Mesodermal cell (in vitro differentiated cells): ENCODE results near the gene TMEM132E.

Experiments
- H3K27ac ChIP-seq: 2 replicates; pipeline ENCODE4 v1.7.0; 2013; ENCODE audit warnings: mild to moderate bottlenecking, low read depth, low read length, moderate library complexity; ENCODE audit not compliant: severe bottlenecking
- H3K36me3 ChIP-seq: 2 replicates; pipeline ENCODE4 v1.7.1; 2013; ENCODE audit warnings: mild to moderate bottlenecking, low read length, moderate library complexity; ENCODE audit not compliant: control insufficient read depth, insufficient read depth
- H3K4me1 ChIP-seq: one replicate; pipeline ENCODE4 v1.7.1; 2013; ENCODE audit warnings: mild to moderate bottlenecking, low read length; ENCODE audit not compliant: insufficient read depth, control insufficient read depth, poor library complexity, severe bottlenecking
- H3K4me3 ChIP-seq: 2 replicates; pipeline ENCODE4 v1.7.0; 2013; ENCODE audit warnings: low read length, control low read depth, mild to moderate bottlenecking; ENCODE audit not compliant: insufficient read depth, poor library complexity, severe bottlenecking; ENCODE audit errors: extremely low read depth
- H3K9me3 ChIP-seq: 2 replicates; pipeline ENCODE4 v1.7.1; 2013; ENCODE audit warnings: mild to moderate bottlenecking, low read length, moderate library complexity; ENCODE audit not compliant: control insufficient read depth
- WGBS, 2 experiments: methylation state at CpG; one replicate each; pipeline ENCODE4 v1.1.5; 2013; ENCODE audit warnings: missing lambda C conversion rate in 2 of 2; ENCODE audit not compliant: insufficient coverage in 2 of 2; 5-methylcytosine and 5-hydroxymethylcytosine counted together

TMEM132E gene

DNA sequence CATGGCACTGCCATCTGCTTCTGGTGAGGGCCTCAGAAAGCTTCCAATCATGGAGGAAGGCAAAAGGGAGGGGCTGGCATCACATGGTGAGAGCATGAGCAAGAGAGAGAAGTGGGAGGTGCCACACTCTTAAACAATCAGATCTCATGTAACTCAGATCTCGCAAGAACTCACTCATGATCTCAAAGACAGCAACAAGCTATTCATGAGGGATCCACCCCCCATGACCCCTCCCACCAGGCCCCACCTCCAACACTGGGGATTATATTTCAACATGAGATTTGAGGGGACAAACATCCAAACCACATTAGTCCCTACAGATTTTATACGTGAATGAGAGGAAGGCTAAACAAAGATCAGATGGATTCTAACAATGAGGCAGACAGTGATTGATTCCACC lies 8.9 kb upstream of the TMEM132E start:
- H3K4me1 ChIP-seq = peaks cover 9% of the 10 kb centered on the region
- no peaks in the 10 kb centered on the region for H3K36me3 ChIP-seq
- no peaks in the 10 kb centered on the region for H3K9me3 ChIP-seq
- H3K4me3 ChIP-seq = no peak overlapping the region
- H3K27ac ChIP-seq = no peak overlapping the region
- WGBS, 2 experiments = 50% methylated on average over 1 of the region's 2 CpGs; no CpG with 5 or more reads in 1 of the 2 experiments

DNA sequence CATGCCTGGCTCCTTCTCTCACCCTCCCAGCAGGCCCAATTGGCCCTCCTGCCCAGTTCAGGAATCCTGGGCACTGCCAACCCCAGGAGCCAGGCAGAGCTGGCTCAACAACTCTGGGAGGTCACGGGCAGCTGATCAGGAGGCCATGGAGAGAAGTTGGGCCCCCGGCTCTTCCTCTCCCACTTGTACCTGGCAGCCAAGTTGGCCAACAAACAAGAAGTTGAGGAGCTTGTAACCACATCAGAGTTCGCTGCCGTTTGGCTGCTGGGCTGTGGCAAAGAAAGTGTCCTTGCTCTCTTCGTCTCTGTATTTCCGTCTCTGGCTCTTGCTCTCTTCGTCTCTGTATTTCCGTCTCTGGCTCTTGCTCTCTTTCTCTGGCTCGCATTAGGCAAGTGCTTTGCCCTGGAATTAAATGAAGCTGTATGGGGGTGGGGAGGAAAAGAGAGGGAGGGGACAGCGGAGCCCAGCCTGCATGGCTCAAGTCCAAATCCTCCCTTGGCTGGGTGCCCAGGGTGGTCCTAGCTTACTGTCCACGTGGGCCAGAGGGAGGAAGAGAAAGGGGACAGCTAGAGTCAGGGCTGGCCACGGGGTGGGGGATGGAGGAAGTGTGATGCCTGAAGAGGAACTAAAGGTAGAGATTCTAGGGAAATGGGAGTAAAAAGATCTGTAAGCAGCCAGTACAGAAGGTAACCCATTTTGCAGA lies 7.8 kb upstream of the TMEM132E start:
- H3K27ac ChIP-seq = no peak overlapping the region
- no peaks in the 10 kb centered on the region for H3K9me3 ChIP-seq
- H3K36me3 ChIP-seq = no peaks in the 10 kb centered on the region
- H3K4me3 ChIP-seq = no peak overlapping the region
- H3K4me1 ChIP-seq = peaks cover 9% of the 10 kb centered on the region
- 76 to 81% methylated on average over 10 to 11 of the region's 12 CpGs for WGBS, 2 experiments

DNA sequence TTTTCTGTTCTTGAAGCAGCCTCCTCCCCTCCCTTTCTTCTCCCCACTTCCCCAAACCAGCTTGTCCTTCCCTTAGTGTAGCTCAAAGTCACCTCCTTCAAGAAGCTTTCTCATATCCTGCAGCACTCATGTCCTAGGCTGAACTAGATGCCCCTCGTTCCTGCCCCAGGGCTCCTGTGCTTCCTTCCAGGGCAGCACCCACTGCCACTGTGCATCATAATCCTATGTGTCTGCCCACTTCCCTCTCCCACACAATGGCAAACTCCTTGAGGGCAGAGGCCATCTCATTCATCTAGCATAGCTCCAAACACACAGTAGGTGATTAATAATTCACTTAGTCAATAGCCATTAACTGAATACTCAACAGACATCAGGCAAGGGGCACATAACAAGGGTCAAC lies 6.9 kb upstream of the TMEM132E start:
- Histone ChIP-seq H3K36me3 (no peaks in the 10 kb centered on the region), H3K27ac (no peak overlapping the region), H3K4me3 (no peak overlapping the region), H3K9me3 (no peaks in the 10 kb centered on the region), H3K4me1 (peaks cover 9% of the 10 kb centered on the region)
- 80 to 100% methylated on average over 1 of the region's 1 CpG for WGBS, 2 experiments

DNA sequence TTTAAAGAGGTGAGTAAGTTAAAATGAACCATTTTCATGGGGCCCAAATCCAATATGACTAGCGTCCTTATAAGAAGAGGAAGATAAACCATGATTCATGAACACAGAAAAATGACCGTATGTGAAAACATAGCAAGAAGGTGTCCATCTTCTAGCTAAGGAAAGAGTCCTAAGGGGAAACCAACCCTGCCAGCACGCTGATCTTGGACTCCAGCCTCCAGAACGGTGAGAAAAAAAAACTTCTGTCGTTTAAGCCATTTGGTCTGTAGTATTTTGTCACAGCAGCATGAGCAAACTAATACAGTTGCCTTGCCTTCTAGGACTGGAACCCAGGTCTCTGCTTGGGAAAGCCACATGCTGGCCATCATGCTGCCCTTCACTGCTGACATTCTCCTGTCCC lies 4.2 kb upstream of the TMEM132E start:
- Histone ChIP-seq H3K36me3 (no peaks in the 10 kb centered on the region), H3K9me3 (no peaks in the 10 kb centered on the region), H3K4me1 (peaks cover 14% of the 10 kb centered on the region), H3K27ac (no peak overlapping the region), H3K4me3 (no peak overlapping the region)
- WGBS, 2 experiments = 85 to 90% methylated on average over 5 of the region's 5 CpGs

DNA sequence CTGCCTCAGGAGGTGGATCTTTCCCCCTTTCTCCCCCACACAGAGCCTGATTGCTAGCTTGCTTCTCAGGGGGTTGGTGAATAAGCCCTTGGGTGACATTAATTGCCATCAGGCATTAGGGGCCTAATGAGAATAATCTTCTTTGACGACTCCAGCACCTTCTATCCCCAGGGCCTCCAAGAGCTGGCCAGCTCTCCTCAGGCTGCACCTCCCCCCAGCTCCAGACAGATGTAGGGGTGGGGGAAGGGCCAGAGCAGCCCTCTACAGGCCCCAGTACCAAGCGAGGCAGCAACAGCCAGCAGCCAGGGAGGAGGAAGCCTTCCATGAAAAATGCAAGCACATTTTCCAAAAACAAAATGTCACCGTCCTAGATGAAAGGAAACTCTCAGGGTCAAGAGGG lies 1.4 kb upstream of the TMEM132E start:
- Histone ChIP-seq H3K4me1 (peaks cover 29% of the 10 kb centered on the region), H3K36me3 (no peaks in the 10 kb centered on the region), H3K4me3 (no peak overlapping the region), H3K27ac (no peak overlapping the region), H3K9me3 (no peaks in the 10 kb centered on the region)
- 0 to 14% methylated on average over 1 of the region's 3 CpGs for WGBS, 2 experiments

DNA sequence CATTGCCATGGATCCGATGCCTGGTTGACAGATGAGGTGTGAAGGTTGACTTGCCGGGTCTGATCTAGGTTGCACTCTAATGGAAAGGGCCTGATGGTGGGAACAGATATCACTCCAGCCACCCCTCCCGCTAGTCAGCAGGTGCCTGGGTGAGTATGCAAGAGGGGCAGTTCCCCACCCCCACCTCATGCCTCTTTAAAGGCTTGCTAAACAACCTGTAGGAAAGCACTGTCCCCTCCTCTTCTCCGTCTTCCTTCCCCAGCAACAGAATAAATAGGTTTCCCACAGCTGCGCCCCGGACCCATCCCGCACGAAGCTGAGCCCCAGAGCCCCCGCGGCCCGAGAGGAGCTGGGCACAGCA lies 746 bp upstream of the TMEM132E start:
- Histone ChIP-seq H3K27ac (no peak overlapping the region), H3K4me3 (no peak overlapping the region), H3K9me3 (no peaks in the 10 kb centered on the region), H3K36me3 (no peaks in the 10 kb centered on the region), H3K4me1 (peaks cover 29% of the 10 kb centered on the region)
- WGBS, 2 experiments = 5 to 6% methylated on average over 3 to 9 of the region's 11 CpGs

DNA sequence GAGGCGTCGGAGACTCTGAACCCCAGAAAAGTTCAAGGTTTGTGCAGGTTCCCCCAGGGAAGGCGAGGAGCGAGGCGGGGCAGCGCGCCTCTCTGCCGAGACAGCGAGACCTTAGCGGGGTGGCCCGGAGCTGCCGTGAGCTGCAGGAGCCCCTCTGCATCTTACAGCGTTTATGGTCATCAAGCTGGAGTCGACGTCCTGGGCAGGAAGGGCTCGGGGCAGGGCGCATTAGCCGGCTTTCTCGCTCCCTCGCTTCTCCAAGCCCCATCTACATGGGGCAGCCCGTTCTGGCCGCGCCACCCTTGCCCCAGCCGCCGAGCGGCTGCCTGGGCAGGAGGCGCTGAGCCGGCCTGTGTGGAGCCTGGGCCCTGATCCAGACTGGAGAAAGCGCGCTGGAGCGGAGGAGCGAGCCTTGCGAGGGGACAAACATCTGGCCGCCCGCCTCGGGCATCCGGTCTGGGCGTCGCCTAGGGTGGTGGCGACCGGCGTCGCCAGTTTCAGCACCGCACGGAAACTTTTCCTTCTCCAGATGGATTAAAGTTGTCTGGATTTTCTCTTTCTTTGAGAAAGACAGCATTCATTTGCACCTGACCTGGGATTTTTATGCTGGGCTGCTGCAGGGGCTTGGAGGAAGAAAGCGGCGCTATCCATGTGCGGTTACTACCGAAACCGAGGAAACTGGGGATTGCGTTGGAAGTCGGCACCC lies 750 bp downstream of the TMEM132E start:
- Histone ChIP-seq H3K27ac (no peak overlapping the region), H3K4me3 (peak overlapping the region; percentile 33), H3K4me1 (peaks cover 29% of the 10 kb centered on the region), H3K36me3 (no peaks in the 10 kb centered on the region), H3K9me3 (no peaks in the 10 kb centered on the region)
- 1% methylated on average over 46 of the region's 52 CpGs for WGBS, 2 experiments

DNA sequence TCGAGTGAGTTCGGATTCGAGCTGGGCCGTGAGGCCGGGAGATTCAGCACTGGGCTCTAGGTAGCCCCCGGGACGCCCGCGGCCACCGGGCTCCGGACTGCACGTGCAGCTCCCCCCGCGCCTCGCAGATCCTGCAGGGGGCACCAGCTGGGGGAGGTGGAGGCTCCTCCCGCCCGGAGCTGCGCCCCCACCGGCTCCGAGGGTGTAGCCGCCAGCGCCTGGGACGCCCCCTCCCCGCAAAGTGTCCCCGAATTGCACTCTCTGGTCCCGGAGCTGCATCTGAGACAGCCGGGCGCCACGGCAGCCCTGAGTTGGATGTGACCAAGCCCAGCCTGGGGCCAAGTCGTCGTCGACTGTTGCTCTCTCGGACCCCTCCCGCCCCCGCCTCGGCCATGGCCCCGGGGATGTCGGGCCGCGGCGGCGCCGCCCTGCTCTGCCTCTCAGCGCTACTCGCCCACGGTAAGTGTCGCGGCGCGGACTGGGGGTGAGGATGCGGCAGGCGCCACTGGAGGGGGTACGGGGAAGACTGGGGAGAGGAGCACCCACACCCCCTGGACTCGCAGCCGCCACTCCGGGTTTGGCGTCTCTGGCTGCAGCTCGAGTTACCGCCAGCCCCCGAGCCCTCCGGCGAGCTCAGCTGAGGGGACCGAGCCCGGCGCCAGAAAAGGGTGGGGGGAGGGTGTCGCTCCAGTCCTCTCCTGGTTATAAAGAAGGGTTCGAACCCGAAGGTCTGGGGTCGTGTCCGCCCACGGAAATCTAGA lies 1.5 kb downstream of the TMEM132E start:
- no peak overlapping the region for H3K27ac ChIP-seq
- H3K4me1 ChIP-seq = peaks cover 29% of the 10 kb centered on the region
- 1% methylated on average over 59 to 66 of the region's 71 CpGs for WGBS, 2 experiments
- no peaks in the 10 kb centered on the region for H3K9me3 ChIP-seq
- no peaks in the 10 kb centered on the region for H3K36me3 ChIP-seq
- peak overlapping the region; percentile 33 for H3K4me3 ChIP-seq

DNA sequence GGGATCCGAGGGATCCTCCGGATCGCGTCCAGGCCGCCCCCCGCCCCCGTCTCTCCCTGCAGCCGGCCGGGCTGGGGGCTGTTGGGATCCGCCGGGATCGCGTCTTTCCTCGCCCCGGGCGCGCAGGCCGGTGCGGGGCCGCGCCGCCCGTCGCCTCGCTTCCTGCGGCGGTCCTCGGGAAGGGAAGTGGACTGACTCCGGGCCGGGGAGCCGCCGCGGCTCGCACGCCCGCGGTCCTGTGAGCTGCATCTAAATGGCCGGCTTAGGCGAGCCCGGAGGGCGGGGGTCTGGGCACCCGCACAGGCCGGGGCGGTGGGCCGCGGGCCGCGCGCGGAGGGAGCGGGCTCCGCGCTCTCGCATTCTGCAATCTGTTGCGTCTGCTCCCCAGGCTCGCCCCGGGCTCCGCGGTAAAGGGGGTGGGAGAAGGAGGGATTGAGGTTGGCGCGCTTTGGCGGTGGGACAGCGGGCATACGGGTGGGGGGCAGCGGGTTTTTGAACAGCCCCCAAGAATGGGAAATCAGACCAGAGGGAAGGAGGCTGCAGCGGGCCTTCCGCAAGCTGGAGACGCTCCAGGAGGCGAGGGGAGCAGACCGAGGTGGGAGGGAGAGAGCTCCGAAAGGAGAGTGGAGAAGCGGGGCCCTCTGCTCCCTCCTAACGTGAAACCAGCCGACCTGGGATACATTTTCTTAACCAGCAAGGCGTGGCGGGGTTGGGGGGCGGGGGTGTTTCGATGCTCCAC lies 2.2 kb downstream of the TMEM132E start:
- no peak overlapping the region for H3K27ac ChIP-seq
- peaks cover 29% of the 10 kb centered on the region for H3K4me1 ChIP-seq
- 0 to 1% methylated on average over 46 to 47 of the region's 78 CpGs for WGBS, 2 experiments
- no peaks in the 10 kb centered on the region for H3K36me3 ChIP-seq
- H3K4me3 ChIP-seq = peak overlapping the region; percentile 33
- H3K9me3 ChIP-seq = no peaks in the 10 kb centered on the region

DNA sequence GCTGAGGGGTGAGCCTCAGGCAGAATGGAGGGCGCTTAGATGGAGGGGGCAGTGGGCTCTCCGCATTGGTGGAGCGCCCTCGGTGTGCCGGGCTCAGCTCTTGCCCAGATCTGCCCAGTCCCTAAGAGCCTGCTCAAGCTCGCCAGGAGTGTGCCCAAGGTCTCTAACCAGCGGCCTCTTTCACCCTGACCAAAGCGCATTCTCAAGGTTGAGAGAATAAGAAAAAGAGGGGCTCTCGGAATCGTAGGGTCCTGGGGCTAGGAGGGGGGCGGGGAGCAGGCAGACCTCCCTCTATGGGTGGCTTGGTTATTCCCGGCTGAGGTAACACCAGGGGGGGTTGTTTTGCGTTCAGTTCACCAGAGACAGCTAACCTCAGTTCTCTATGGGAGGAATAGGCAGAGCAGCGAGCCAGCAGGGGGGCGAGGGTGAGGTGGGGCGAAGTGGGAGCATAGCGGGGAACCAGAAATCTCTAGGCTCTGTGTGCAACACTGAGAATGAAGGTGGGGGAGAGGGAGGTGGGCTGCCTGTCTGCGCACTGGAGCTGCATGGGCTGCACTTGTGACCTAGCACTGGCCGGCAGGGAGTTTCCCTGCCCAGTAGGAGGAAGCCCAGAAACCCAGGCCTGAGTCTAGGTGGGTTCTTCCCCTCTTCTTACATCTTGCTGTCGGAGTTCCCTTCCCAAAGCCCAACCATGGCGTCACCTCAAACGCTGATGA lies 3.0 kb downstream of the TMEM132E start:
- WGBS, 2 experiments = 6 to 12% methylated on average over 9 to 17 of the region's 22 CpGs
- peaks cover 29% of the 10 kb centered on the region for H3K4me1 ChIP-seq
- H3K27ac ChIP-seq = no peak overlapping the region
- no peaks in the 10 kb centered on the region for H3K9me3 ChIP-seq
- H3K36me3 ChIP-seq = no peaks in the 10 kb centered on the region
- H3K4me3 ChIP-seq = peak overlapping the region; percentile 33
